OCI-LY7 (cell line): ENCODE results near the gene SLC25A26.

Experiments
- EZH2phosphoT487 ChIP-seq: fragments of 200-600 bp; sonication (generic); IDR thresholded peaks from 2 replicates; pipeline ENCODE4 v1.6.1; 2018; ENCODE audit warnings: low read depth, borderline replicate concordance, mild to moderate bottlenecking, mixed run types, antibody characterized with exemption, low read length, moderate library complexity, mixed read lengths
- TF ChIP-seq, protein P1 (sequence below): fragments of 200-600 bp; sonication (generic); conservative IDR thresholded peaks from 2 replicates; pipeline ENCODE4 v1.5.1; 2014; ENCODE audit warnings: mild to moderate bottlenecking, antibody characterized with exemption, low read length, moderate library complexity, mixed read lengths

DNA sequence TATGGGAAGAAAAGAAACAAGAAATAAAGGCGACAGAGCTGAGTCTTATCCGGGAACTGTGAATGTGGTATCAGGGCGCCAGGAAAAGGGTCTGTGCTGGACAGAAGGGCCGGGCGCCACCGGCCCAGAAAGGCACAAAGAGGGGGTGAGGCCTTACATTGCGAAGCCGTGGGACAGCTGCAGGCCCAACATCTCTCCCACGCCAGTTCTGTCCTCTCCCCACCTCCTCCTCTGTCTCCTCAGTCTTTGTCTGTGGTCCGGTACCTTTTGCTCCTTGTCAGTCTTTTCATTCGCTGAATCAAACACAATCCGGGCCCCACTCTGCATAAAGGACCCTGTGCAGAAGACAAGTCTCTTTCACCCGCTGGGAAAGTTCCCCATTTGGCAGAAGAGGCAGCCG, 198.2 kb downstream of the SLC25A26 start:
- no peak for TF ChIP-seq EZH2phosphoT487
- TF ChIP-seq, protein P1, sequence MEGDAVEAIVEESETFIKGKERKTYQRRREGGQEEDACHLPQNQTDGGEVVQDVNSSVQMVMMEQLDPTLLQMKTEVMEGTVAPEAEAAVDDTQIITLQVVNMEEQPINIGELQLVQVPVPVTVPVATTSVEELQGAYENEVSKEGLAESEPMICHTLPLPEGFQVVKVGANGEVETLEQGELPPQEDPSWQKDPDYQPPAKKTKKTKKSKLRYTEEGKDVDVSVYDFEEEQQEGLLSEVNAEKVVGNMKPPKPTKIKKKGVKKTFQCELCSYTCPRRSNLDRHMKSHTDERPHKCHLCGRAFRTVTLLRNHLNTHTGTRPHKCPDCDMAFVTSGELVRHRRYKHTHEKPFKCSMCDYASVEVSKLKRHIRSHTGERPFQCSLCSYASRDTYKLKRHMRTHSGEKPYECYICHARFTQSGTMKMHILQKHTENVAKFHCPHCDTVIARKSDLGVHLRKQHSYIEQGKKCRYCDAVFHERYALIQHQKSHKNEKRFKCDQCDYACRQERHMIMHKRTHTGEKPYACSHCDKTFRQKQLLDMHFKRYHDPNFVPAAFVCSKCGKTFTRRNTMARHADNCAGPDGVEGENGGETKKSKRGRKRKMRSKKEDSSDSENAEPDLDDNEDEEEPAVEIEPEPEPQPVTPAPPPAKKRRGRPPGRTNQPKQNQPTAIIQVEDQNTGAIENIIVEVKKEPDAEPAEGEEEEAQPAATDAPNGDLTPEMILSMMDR: no peak
